HG03571 (cell line): Measurements from ENCODE around the gene PPIA.
"Not testable (repeated sequence)": the region's sequence is repeated elsewhere in the genome, so short reads cannot be mapped to it uniquely, and the experiment has no call there.

Experiments
- ATAC-seq: cut with Tn5 transposase; IDR thresholded peaks from one replicate; pipeline ENCODE4 v1.9.1; 2021; ENCODE audit not compliant: unreplicated experiment

PPIA gene

GRCh38 chr7:44784364-44784763 lies 12.1 kb upstream of the PPIA start:
- ATAC-seq, result no peak

GRCh38 chr7:44785218-44785617 lies 11.3 kb upstream of the PPIA start:
- ATAC-seq, result not testable (repeated sequence)

GRCh38 chr7:44787041-44787440 lies 9.4 kb upstream of the PPIA start:
- no peak for ATAC-seq

GRCh38 chr7:44787762-44788161 lies 8.7 kb upstream of the PPIA start:
- no peak for ATAC-seq

- ATAC-seq, result no peak
These were observed 6.5 kb upstream of the PPIA start for GRCh38 chr7:44789990-44790389.

GRCh38 chr7:44791278-44792219 lies 4.9 kb upstream of the PPIA start:
- ATAC-seq, result no peak

GRCh38 chr7:44793919-44794318 lies 2.6 kb upstream of the PPIA start:
- no peak for ATAC-seq

- ATAC-seq, result no peak
These were observed 2.1 kb upstream of the PPIA start for GRCh38 chr7:44794331-44794730.

- peak; percentile 17 for ATAC-seq
These were observed 412 bp upstream of the PPIA start for GRCh38 chr7:44796034-44796503.

- ATAC-seq, result peak; percentile 47
These were observed 1.1 kb downstream of the PPIA start for GRCh38 chr7:44797329-44798258.

GRCh38 chr7:44798649-44799305 lies 2.3 kb downstream of the PPIA start:
- ATAC-seq, result no peak

GRCh38 chr7:44799939-44800338 lies 3.5 kb downstream of the PPIA start:
- no peak for ATAC-seq

GRCh38 chr7:44801890-44802289 lies 5.4 kb downstream of the PPIA start:
- no peak for ATAC-seq

- no peak for ATAC-seq
These were observed 6.0 kb downstream of the PPIA start for GRCh38 chr7:44802418-44803025.

- not testable (repeated sequence) for ATAC-seq
These were observed 7.5 kb downstream of the PPIA start for GRCh38 chr7:44803828-44804519.

GRCh38 chr7:44805950-44806349 lies 9.5 kb downstream of the PPIA start:
- ATAC-seq, result no peak

GRCh38 chr7:44808914-44809393 lies 12.5 kb downstream of the PPIA start:
- ATAC-seq, result no peak

GRCh38 chr7:44811093-44811492 lies 14.6 kb downstream of the PPIA start:
- no peak for ATAC-seq

- ATAC-seq, result no peak
These were observed 15.1 kb downstream of the PPIA start for GRCh38 chr7:44811571-44811970.

- ATAC-seq, result no peak
These were observed 18.4 kb downstream of the PPIA start for GRCh38 chr7:44814919-44815318.
